GM18502 (cell line): ENCODE results near the gene CELF2.

ENCODE experiments used
- ATAC-seq: cut with Tn5 transposase; IDR thresholded peaks from one replicate; pipeline ENCODE4 v1.9.1; 2021; ENCODE audit warnings: mild to moderate bottlenecking; ENCODE audit not compliant: unreplicated experiment, poor library complexity

CELF2 gene

DNA sequence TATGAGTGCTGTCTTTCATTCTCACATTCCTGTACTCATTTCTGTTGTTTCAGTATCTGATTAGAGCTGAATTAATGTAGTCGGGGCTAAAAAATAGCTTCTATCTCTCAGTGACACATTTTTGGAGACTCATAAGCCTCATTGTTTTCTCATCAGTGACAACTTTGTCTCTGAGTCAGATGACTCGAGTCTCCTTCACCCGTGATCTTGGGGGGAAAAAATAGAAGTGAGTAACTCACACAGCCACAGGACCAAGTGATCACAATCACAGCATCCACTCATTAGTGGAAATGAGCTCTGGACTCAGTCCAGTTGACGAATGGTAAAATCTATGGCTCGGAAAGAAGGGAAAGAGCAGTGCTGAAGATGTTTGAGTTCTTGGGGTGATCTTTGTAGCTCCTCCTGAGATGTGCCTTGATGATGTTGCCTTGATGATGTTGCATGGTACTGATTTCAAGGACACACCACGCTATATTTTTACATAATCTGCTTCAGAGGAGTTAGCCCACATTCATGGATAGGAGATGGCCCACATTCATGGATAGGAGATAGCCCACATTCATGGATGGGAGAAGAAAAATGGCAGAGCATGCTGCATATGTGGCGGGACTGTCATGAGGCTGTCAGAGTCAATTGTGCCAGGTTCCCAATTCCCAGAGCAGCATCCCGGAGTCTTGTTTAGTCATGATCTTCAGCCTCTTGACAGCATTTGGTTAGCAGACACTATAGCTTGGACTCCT, 214.7 kb downstream of the CELF2 start:
- ATAC-seq, result peak; percentile 36

DNA sequence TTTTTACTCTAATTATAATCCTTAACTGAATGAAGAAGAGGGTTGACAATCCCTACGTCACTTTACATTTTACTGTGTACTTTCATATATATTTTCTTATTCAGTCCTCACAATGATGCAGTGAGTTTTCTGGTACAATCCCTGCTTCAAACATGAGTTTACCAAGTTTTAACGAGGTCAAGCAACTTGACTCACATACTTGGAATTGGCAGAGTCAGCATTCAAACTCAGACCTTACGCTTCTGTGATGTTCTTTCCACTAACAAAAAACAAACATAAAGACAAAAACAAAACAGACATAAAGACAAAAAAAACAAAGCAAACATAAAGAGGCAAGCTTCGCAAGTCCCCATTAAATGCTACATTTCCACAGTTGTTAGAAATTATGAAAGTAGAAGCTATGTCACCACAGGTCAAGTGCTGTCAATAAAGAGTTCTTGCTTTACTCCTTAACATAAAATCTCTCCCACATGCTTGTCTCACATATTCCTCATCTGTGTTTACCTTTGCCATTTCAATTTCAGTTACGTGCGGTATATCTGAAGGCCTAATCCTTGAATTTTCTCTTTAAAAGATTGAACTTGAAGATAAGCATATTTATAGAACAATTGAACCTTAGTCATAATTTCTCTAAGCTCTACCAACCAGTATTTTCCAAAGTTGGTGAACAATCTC, 217.3 kb downstream of the CELF2 start:
- no peak for ATAC-seq

DNA sequence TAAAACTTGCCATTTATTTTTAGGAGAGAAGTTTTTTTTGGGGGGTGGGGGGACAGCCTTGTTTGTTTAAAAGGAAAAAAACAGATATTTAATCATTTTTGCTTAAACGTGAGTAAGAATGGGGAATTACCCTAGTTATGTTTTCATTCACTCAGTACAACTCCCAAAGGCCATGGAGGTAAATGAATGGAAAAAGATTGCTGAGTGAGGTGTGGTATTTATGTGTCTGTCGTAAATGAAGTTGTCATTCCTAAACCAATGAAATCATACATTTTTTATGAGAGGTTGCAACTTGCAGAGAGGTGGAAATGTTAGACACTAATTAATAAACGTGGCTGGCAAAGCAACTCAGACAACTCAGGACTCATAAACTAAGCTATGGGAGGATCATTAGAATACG, 218.1 kb downstream of the CELF2 start:
- peak; percentile 22 for ATAC-seq

DNA sequence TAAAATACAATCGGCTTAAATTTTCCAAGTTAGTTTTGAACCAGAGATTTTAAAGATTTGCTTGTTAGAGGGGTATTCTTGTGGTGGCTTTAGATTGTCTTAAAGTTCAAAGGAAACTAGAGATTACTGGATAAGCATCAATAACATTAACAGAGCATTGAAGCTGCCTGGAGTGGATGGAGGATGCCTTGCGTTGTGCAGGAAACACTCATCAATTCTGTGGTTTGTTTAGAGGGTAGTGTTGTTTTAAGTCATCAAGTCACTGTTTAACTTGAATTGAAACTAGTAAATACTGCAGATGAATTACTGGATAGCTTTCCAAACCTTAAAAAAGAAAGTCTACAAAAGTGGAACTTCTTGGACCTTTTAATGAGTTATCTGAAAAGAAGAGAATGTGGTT, 218.6 kb downstream of the CELF2 start:
- peak; percentile 68 for ATAC-seq

DNA sequence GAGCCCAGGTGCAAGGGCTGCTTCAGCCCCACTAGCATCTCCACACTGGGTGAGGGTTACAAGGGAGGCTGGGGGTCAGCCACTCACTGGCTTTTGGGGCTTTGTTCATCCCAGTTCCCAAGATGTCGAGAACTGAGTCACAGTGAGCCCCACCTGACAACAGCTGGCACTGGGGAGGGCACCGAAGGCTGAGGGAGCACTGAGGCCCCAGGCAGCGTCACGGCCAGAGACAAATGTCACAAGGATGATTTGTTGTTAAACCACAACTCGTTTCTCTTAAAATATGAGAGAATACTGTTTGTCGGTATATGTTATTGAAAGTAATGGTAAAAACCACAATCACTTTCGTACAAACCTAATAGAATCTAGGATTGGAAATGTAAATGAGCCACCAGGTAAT, 219.9 kb downstream of the CELF2 start:
- ATAC-seq, result peak; percentile 45

DNA sequence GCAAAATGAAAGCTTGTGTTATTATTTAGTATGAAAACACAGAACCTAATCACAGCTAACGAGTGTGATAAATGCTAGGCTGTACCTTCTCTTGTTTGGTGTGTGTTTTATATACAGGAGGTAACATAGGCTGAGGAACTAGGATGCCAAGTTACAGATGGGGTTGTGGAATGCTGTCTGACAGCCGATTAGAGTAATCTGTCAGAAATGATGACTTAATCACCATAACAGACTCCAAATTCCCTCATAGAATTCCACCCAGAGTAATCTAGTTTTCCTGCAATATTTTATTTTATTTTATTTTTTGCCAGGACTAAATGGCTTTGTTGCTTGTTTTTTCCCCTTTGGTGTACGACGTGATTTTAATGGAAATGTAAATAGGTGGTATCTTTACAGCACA, 221.2 kb downstream of the CELF2 start:
- no peak for ATAC-seq

DNA sequence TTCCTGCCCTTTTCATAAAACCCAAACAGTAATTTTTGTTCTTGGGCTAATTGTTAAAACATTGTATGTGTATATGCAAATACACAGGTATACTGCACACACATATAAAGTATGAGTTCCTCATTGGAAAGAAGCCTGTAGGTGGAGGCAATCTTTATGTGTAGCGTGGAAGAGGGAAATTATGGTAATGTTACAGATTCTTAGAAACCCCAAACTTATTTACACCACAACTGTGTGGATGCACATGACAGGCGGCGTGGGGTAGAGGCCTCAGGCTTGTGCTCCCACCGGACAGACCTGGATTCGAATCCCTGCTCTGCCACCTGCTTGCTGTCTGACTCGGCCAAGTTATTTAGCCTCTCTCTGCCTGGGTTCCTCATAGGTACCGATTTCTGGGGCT, 223.0 kb downstream of the CELF2 start:
- no peak for ATAC-seq

DNA sequence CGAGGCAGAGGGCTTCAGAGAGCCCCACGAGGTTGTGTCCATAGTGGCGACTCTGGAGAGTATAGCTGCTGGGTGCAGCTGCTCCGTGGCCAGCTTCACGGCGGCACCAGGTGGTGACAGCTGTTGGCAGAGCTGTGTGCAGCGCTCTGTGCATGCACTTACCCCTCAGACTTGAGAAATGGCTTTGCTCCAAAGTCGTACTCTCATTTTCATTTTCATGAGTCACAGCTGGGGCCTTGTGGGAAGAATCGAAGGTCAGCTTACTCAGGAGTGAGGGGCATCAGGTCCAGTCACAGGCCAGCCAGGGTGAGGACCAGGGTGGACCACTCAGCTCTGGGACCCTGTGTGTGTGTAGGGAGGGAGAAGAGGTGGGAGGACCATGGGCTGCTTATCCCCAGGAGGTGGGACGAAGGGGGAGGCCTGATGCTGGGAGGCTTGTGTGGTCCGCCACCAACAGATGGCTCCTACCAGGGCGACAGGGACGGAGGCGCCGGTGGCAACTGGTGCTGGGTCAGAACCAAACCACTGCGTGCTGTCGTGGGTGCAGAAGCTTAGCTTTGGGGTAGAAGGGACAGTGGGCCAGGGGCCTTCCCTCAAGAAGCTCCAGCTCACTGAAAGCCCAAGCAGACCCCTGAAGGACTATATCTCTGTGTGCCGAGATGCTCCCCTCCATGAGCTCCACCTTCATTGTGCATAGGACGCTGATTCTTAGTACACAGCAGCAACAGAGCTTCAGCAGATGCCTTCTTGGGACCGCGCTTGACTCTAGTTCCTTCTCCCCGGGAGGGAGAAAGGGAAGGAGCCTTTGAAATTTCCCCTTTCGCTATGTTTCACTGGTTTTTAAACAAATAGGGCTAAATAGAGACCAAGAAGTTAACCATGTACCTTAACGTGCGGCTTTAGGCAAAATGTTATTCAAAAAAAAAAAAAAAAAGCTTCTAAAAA, 225.0 kb downstream of the CELF2 start:
- peak; percentile 53 for ATAC-seq

DNA sequence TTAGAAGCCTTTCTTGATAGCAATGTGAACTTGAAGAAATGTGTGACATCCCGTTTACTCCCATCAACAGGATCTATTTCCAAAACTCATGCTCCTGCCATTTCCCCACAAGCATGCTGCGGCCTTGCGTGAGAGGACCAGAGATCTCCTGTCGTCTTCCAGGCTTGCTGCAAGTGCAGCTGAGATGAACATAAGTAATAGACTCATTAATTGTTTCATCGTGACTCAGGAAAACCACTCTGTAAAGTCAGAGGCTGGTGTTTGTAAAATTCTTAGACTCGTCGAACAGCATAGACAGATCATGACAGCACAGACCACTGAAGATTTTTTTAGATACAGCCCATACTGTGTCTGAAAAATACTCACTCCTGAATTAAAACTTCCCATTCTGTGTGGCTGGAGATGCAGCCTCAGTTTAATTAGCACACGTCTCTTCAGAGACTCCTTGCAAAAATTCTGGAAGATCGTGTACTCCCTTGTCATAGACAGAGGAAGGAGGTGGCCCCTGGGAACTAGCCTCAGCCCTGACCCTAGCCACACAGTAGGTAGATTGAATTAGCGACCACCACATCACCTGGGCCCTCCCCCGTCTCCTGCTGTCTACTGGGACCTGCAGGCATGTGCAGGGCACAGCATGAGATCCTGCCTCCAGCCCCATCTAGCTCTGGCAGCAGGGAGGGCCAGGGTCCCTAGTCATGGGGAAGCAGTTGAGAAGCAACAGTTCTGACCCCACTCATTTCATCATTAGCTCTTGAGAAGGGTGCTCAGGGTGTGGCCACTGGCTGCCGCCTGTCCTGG, 226.0 kb downstream of the CELF2 start:
- ATAC-seq, result peak; percentile 1

DNA sequence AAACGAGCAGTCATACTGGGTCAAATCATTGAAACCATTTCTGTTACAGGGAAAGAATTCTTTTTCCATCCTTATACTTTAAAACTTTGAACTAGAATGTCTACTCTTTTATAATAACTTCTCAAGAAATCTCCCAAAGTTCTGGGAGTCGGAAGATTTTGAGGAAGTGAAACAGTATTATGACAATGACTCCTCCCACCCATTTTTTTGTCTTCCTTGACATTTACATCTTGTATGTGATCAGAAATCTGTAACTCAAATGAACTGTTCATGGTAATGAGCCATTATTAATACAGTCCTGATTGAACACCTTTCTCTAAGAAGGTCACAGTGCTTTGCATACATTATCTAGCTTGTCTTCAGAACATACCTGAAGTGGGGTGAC, 227.4 kb downstream of the CELF2 start:
- ATAC-seq, result peak; percentile 18

DNA sequence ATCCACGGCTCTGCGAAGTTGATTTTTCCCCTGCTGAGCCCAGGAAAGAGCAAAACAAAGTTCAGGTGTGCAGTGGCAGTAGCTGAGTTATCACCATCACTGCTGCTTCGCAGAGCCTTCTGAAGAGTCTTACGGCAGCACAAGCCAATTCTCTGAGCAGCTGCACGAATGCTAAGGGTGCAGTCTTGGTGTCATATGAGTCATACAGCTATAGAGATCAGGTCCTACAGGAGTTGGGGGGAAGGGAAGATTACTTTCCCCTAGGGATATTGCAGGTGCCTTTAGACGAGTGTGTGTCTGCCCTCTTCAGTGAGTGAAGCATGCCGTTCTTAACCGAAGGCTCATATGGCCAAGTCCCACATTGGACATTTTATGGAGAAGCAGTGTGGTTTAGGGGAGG, 227.8 kb downstream of the CELF2 start:
- ATAC-seq, result peak; percentile 52

DNA sequence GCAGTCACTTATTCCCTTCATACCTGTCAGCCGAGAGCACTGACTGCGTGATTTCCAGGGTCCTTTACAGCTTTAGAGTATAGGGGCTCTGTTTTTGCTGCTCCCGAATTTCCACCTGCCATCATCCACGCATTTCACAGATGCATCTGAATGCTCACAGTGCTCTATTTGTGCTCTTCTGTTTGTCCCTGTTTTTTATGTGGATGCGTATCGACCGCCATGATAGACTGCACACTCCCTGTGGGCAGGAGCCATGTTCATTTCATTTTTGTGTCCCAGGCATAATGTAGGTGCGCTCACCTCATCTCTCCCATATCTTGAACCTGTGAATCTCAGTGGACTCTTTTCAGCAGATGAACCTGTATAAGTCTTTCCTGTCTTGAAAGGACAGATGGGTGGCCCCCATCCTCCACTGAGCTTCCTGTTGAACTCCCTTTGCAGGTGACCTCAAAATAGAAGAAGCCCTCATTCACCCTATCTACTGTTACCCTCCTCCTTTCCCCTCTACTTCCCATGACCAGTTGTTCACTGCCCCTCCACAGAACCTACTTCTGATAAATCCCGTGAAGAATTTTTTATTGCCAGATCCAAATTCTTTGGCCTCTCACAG, 228.4 kb downstream of the CELF2 start:
- no peak for ATAC-seq

DNA sequence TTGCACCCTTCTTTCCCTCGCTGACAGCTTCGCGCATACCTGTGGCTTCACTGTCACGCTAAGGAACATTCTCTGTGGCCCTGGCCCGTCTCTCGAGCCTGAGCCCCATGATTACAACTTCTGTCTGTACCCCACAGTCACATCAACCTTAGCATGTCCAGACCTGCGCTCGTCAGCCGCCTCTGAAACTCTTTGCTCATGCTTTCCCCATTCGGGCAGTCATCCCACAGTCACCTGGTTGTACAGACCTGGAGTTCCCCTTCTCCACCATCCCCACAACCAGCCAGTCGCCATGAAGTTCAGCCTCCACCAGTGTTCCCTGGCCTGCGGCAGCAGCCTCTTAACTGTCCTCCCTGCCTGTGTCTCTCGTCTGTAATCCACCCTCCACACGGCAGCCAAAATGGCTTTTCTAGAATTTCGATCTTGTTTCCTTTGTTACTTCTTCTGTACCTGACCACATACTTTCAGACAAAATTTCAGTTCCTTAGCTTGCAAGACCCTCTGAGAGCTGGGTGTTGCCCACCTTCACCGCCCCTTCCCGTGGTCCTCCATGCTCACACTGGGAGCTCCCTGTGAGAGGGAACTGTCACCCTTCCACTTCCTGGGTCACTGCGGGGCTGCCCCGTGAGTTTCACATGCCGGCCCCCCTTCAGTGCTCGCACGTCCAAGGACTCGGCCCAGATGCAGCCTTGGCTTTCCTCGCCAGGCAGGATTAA, 229.2 kb downstream of the CELF2 start:
- no peak for ATAC-seq

DNA sequence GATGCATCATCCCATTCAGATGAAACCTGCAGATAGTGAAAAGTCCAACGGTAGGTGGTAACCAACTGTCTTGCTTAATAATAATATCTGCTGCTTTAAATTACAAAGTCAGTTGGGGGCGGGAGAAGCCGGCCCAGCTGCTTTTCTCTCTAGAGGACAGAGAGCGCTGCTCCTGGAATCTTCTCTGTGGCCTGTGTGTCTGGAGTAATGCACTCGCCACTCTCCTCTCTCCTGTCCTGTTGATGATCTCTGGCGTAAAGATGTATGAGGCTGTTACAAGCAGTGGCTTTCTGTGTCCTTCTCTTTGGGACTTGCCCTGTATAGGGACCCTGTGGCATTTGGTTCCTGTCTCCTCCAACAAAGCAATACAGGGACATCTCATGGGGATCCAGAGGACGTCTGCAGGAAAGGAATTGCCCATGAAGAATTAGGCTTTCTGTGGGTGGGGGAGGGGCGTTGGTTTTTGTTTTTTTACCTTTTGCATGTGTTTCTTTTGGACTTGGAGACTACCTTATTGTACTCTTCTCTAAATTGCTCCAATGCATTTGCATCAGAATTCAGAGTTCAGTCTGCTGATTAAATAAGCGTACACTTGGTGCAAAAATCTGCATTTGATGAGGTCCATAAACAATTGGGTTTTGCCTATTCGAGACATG, 231.6 kb downstream of the CELF2 start:
- ATAC-seq, result no peak

DNA sequence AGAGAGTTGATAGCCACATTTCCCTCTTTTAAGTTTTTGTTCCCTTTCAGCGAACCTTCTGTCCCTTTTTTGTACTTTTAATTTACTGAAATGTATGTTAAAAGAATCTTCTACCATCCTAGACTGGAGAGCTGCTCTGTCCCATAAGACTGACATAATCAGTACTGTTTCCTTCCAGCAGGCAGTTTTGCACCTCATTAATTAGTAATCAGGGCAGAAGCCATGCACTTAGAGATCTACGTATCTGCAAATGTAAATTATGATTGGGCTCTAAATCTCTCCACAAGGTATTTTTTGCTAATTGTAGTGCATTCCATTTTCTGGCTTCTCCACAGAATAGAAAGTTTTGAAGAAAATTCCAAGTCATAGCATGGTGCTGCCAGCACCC, 232.1 kb downstream of the CELF2 start:
- no peak for ATAC-seq

DNA sequence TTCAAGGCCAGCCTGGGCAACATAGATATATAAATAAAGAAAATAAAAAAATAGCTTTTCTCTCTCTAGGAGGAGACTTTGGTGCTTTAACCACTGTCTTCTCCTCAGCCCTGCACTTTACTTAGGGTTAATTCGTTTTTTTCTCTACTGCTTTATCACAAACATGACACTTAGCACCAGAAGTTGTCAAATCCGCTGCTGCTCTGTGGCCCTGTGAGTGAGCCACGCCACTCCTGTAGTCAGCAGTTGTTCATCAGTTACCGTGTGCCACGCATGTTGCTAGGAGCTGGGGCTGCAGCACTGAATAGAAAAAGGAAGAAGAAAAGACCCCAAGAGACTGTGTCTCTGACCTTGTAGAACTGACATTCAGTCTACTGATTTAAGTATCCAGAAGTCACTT, 232.6 kb downstream of the CELF2 start:
- no peak for ATAC-seq

DNA sequence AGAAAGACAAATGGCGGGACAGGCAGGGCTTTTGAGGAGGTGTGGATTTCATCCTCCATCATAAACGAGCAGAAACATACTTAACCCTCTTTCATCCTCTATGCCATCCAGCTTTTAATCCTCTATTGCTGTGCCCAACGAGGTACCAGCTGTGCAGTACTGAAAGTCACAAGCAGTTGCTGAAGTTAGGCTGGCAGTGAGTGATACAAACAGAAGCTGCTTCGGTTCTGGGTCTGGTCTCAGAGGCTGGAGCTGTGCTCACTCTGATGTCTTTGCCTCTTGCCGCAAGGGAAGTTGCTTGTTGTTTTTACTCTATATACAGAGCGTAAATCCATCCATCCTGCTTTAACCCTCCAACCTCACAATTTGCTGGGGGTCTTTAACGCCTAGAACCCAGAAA, 235.2 kb downstream of the CELF2 start:
- ATAC-seq, result no peak

DNA sequence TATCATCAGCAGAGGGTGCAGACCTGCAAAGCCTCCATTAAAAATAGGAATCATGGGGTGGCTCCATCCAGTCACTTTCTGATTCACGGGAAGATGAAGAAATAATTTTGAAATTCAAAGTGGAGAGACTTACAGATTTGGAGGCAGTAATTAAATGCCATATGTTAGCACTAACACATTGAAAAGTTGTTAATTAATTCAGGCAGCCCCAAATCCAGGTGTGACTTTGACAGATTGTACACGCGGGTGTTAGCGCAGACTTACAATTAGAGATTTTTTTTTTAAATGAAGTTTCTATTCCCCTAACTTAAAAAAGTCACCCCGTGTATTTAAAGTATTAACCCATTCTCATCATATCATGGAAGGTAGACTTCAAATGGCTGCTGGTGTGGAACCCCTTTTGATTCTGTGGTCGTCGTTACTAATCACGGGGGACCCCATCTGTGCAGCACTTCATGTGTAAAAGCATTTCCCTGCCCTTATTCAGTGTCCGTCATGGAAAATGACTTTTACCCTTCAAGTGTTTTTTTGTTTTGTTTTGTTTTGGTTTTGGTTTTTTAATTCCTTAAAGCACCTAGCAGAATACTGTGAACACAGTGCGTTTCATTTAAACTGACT, 235.8 kb downstream of the CELF2 start:
- ATAC-seq, result no peak
